Measurements from ENCODE around the gene FSCN2. TPM values are rescaled to one million over a fixed set of nuclear protein-coding genes. Genes with fewer than 3 reads are reported as not detected.

Gene FSCN2
- total RNA-seq, 2 donors from 2014 or later = 0.65 to 0.72 TPM

DNA sequence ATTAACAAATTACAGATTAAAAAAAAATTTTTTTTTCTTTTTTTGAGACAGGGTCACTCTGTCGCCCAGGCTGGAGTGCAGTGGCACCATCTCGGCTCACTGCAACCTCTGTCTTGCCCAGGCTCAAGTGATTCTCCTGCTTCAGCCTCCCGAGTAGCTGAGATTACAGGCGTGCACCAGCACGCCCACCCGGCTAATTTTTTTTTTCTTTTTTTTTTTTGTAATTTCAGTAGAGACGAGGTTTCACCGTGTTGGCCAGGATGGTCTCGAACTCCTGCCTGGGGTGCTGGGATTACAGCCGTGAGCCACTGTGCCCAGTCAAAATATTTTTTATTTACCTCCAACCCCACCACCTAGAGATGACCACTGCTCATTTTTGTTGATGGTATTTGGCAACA is 41.1 kb upstream of the FSCN2 start:
- peak overlapping the region; percentile 75 for H3K4me3 Mint-ChIP-seq
- H3K27me3 Mint-ChIP-seq = peaks cover 9% of the 10 kb centered on the region
- no peak for DNase-seq
- ATAC-seq = no peak
- no peak overlapping the region for H3K27ac Mint-ChIP-seq
- H3K4me1 Mint-ChIP-seq = peaks cover 6% of the 10 kb centered on the region
- H3K36me3 Mint-ChIP-seq (ENCODE audit: low read depth) = no peaks in the 10 kb centered on the region
- no peaks in the 10 kb centered on the region for H3K9me3 ChIP-seq (ENCODE audit: control insufficient read depth, low read length, poor library complexity, severe bottlenecking)

DNA sequence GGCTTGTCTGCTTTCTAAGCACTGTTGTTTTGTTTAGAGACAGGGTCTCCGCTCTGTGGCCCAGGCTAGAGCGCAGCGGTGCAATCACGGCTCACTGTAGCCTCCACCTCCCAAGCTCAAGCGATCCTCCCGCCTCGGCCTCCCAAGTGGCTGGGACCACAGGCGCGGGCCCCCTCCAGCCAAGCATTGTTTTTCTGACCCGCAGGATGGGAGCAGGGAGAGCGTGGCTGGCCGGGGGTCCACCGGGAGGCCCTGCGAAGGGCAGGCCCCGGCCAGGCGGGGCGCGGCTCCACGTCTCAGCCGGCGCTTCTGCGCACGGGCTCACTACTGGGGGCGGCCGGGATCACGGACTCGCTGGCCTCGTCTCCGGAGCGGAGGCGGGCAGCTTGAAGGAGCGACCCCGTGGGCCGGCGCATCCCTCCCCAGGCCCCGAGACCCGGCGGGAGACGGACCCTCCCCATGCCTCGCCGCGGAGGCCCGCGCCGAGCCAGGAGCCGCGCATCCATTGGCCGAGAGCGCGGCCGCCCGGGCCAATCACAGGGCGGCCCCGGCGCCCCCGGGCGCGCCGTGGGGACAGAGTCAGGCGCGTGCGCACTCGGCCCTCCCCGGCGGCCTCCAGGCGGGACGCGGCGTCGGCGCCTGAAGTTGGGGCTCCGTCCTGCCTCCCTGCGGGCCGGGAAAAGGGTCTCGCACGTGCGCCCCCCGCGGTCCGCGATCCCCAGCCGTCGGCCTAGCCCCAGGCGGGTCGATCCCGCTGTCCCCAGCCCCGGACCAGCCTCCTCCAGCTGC is 40.5 kb upstream of the FSCN2 start:
- peaks cover 6% of the 10 kb centered on the region for H3K4me1 Mint-ChIP-seq
- peaks cover 3% of the 10 kb centered on the region for H3K27me3 Mint-ChIP-seq
- DNase-seq (peak; percentile 65 to 72 (median 66)), ATAC-seq (peak; percentile 77)
- no peak overlapping the region for H3K27ac Mint-ChIP-seq
- no peaks in the 10 kb centered on the region for H3K9me3 ChIP-seq (ENCODE audit: control insufficient read depth, low read length, poor library complexity, severe bottlenecking)
- H3K4me3 Mint-ChIP-seq = peak overlapping the region; percentile 75
- no peaks in the 10 kb centered on the region for H3K36me3 Mint-ChIP-seq (ENCODE audit: low read depth)

DNA sequence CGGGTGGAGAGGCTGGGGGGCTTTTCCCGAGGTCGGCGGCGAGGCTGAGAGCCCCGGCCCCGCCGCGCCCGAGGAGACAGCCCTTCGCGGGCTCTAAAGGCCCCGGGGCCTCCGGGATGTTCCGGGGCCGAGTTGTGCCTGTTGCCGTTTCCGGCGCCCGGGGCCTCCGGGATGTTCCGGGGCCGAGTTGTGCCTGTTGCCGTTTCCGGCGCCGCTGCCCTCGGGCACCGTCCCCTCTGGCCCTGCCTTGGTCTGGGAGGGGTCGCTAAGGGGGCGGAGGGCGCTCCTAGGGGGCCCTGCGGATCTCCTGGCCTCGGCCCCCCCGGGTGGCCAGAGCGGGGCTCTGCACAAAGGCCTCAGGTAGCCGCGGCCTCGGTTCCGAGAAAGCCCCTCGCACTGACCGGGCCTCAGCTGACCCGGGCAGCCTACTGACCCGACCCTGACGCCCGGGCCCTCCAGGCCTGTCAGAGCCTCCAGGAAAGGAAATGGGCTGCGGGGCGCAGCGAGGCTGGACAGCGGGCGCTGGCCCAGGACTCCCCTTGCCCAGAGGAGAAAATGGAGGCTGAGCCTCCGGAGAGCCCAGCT is 39.8 kb upstream of the FSCN2 start:
- Mint-ChIP-seq H3K4me3 (peak overlapping the region; percentile 9), H3K27ac (no peak overlapping the region), H3K36me3 (ENCODE audit: low read depth) (no peaks in the 10 kb centered on the region), H3K27me3 (no peaks in the 10 kb centered on the region), H3K4me1 (peaks cover 6% of the 10 kb centered on the region)
- no peak for DNase-seq
- H3K9me3 ChIP-seq (ENCODE audit: control insufficient read depth, low read length, poor library complexity, severe bottlenecking) = no peaks in the 10 kb centered on the region
- ATAC-seq = no peak

DNA sequence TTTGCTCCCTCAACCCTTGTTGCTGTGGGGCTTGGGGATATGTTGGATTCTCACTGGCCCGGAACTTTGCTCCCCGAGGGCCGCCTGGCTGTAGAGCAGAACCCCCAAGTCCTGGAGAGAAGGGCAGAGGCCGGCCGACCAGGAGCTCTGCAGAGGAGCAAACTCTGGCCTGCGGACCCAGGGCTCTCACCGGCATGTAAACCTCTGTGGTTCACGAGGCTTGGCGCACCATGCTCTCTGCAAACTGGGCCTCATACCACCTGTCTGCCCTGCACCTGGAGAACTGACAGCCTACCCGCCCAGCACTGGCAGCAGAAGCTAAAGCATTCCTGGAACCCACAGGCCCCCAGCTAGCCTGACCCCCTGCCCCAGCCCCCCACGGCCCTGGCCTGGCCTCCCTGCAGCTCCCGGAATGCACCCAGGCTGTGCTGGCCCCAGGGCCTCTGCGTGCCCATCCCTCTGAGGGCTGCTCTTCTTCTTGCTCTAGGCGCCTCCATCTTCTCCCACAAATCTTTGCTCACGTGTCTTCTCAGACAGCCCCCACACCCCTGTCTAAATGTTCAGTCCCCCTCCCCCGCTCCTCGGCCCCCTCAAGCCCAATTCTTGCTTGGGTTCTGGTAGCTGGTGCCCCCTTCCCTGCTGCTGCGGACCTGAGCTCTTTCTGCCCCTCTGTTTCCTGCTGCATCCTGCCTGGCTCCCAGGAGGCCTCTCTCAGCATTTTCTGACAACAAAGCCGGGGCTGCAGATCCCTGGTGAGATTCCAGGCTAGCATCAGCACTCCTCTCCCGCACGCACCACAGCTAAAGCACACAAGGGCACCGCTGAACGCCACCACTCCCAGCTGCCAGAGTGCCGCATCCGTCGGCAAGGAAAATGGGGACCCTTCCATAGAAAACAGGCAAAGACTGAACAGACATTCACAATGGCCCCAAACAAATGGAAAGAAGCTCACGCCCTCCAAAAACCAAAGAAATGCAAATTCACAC is 38.9 kb upstream of the FSCN2 start:
- Mint-ChIP-seq H3K4me1 (peaks cover 6% of the 10 kb centered on the region), H3K4me3 (peak overlapping the region; percentile 67), H3K36me3 (ENCODE audit: low read depth) (no peaks in the 10 kb centered on the region), H3K27ac (no peak overlapping the region), H3K27me3 (no peaks in the 10 kb centered on the region)
- DNase-seq (no peak), ATAC-seq (no peak)
- H3K9me3 ChIP-seq (ENCODE audit: control insufficient read depth, low read length, poor library complexity, severe bottlenecking) = no peaks in the 10 kb centered on the region

DNA sequence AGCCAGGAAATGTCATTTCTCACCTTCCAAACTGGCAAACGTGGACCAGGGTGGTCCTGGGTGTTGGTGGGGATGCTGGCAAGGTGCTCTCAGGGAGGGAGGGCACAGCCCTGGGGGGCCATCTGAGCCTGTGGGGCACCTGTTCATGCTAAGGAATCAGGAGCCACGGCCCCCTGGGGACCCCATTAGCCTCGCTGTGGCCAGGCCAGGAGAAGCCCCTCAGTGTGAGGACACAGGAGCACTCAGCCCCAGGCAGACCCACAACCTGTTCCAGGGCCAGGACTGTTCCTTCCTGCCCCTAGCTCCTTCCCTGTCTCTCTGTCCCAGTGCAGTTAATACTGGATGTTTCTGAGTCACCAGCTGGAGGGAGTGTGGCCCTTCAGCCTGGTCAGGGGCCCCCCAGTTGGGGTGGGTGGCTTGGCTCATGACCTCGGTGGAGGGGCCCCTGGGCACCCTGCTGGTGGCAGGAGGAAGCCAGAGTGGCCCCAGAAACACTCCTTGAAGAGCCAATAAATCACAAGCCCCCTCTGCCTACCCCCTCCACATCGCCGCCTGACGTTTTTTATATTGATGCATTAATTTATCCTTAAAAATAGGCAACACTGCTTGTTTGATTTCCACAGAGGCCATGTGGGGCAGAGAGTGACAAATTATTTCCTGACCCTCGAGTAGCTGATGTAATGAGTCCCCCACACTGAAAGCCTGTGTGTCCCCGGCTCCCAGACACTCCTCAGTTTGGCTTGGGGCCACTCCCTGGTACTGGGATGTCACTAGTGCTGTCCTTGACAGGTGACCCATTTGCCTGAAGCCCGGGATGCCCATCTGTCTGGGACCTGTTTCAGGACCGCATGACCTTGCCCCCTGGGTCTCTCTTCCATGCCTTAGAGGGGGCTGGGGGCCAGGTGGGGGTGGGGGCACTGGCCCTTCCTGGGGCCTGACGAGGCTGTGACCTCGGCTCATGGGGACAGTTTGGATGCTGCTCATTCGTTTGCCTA is 37.9 kb upstream of the FSCN2 start:
- no peak for ATAC-seq
- Mint-ChIP-seq H3K27me3 (no peaks in the 10 kb centered on the region), H3K4me1 (peaks cover 8% of the 10 kb centered on the region), H3K27ac (no peak overlapping the region), H3K4me3 (peak overlapping the region; percentile 67), H3K36me3 (ENCODE audit: low read depth) (no peaks in the 10 kb centered on the region)
- no peaks in the 10 kb centered on the region for H3K9me3 ChIP-seq (ENCODE audit: control insufficient read depth, low read length, poor library complexity, severe bottlenecking)
- no peak for DNase-seq

DNA sequence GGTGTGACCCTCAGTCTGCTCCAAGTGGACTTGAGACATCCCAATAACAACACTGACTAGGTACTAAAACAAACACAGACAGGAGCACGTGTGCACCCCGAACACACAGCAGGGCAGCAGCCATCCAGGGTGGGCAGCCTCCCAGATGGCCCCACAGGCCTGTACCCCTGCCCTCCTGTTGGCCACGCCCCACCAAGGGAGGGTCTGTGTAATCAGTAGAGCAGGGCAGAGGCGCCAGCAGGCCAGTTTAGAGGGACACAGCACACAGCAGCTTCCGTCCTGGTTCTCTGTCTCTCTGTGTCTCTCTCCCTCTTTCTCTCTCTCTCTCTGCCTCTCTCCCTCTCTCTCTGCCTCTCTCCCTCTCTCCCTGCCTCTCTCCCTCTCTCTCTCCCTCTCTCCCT is 37.0 kb upstream of the FSCN2 start:
- peaks cover 5% of the 10 kb centered on the region for H3K4me1 Mint-ChIP-seq
- ATAC-seq (no peak), DNase-seq (no peak)
- no peaks in the 10 kb centered on the region for H3K27me3 Mint-ChIP-seq
- no peak overlapping the region for H3K27ac Mint-ChIP-seq
- H3K9me3 ChIP-seq (ENCODE audit: control insufficient read depth, low read length, poor library complexity, severe bottlenecking) = no peaks in the 10 kb centered on the region
- H3K36me3 Mint-ChIP-seq (ENCODE audit: low read depth) = no peaks in the 10 kb centered on the region
- no peak overlapping the region for H3K4me3 Mint-ChIP-seq

DNA sequence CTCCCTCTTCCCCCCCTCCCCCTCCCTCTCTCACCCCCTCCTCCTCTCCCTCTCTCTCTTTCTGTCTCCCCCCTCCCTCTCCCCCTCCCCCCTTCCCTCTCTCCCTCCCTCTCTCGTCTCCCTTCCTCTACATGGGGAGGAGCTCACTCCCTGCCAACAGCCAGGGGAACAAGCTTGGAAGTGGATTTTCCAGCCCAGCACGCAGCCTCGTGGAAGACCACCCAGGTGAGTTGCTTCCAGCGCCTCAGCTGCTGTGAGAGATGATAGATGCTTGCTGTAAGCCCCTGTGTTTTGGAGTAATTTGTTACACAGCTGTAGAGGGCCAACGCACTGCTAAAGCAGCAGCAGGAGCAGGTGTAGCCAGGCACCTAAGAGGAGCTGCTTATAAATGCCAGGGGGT is 36.4 kb upstream of the FSCN2 start:
- Mint-ChIP-seq H3K27me3 (no peaks in the 10 kb centered on the region), H3K36me3 (ENCODE audit: low read depth) (no peaks in the 10 kb centered on the region), H3K27ac (no peak overlapping the region), H3K4me1 (peaks cover 4% of the 10 kb centered on the region), H3K4me3 (no peak overlapping the region)
- no peaks in the 10 kb centered on the region for H3K9me3 ChIP-seq (ENCODE audit: control insufficient read depth, low read length, poor library complexity, severe bottlenecking)
- no peak for ATAC-seq
- no peak for DNase-seq

DNA sequence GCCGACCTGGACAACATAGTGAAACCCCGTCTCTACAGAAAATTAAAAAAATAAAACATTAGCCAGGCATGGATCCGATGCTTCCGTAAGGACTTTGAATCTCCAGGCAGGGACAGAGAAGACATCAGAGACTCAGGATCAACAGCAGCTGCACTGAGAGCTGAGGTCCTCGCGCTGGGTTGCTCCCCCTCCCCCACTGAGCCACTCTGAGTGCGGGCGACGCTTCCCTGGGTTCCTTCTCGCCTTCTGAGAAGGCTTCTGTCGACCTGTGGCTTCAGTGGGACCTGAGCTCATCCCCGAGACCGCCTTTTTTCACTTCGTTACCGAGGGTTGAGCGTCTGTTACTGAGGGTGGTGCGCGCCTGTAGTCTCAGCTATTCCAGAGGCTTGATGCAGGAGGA is 36.0 kb upstream of the FSCN2 start:
- DNase-seq = no peak
- H3K9me3 ChIP-seq (ENCODE audit: control insufficient read depth, low read length, poor library complexity, severe bottlenecking) = no peaks in the 10 kb centered on the region
- Mint-ChIP-seq H3K27me3 (no peaks in the 10 kb centered on the region), H3K27ac (no peak overlapping the region), H3K4me3 (no peak overlapping the region), H3K4me1 (peaks cover 4% of the 10 kb centered on the region), H3K36me3 (ENCODE audit: low read depth) (no peaks in the 10 kb centered on the region)
- ATAC-seq = no peak

DNA sequence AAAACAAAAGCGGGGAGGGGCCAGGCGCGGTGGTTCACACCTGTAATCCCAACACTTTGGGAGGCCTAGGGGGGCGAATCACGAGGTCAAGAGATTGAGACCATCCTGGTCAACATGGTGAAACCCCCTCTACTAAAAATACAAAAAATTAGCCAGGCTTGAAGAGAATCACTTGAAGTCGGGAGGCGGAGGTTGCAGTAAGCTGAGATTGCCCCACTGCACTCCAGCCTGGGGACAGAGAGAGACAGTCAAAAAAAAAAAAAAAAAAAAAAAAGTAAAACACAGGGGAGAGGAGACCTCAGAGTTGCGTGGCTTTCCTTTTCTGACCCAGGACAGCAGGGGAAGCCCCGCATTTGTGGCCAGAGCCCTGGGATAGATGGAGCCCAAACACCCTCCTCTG is 35.5 kb upstream of the FSCN2 start:
- H3K4me3 Mint-ChIP-seq = no peak overlapping the region
- no peaks in the 10 kb centered on the region for H3K9me3 ChIP-seq (ENCODE audit: control insufficient read depth, low read length, poor library complexity, severe bottlenecking)
- DNase-seq = no peak
- no peaks in the 10 kb centered on the region for H3K27me3 Mint-ChIP-seq
- peaks cover 4% of the 10 kb centered on the region for H3K4me1 Mint-ChIP-seq
- H3K27ac Mint-ChIP-seq = no peak overlapping the region
- no peaks in the 10 kb centered on the region for H3K36me3 Mint-ChIP-seq (ENCODE audit: low read depth)
- ATAC-seq = no peak

DNA sequence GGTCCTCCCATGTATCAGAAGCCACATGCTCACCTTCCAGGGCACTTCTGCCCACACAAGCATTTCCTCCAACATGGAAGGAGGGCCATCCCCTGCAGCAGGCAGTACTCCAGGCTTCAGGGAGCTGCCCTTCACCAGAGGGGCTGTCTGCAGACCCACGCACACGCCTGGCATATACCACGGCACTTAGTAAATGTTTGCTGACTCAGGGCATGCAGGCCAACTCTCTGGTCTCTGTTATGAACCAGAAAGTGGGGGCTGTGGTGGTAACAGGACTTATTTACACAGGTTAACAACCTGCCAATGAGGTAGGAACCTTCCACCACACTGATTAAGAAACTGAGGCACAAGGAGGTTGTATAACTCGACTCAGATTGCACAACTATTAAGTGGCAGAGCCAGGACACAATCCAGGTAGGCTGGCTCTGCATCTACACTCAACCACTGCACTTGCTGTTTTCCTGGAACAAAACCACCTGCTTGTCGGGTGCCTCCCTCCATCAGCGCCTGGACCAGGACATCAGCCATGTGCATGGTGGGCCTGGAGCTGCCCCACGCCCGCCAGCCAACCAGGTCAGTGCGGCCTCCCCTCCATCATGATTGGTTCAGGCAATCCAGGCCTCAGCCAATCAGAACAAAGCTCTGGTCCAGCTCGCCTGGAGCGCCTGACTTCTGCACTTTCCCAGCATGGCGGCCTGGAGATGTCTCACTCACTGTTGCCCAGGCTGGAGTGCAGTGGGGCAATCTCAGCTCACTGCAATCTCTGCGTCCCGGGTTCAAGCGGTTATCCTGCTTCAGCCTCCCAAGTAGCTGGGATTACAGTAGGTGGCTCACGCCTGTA is 34.8 kb upstream of the FSCN2 start:
- H3K9me3 ChIP-seq (ENCODE audit: control insufficient read depth, low read length, poor library complexity, severe bottlenecking) = no peaks in the 10 kb centered on the region
- DNase-seq (no peak), ATAC-seq (no peak)
- H3K4me3 Mint-ChIP-seq = no peak overlapping the region
- H3K27ac Mint-ChIP-seq = no peak overlapping the region
- no peaks in the 10 kb centered on the region for H3K27me3 Mint-ChIP-seq
- H3K36me3 Mint-ChIP-seq (ENCODE audit: low read depth) = no peaks in the 10 kb centered on the region
- H3K4me1 Mint-ChIP-seq = peaks cover 4% of the 10 kb centered on the region

DNA sequence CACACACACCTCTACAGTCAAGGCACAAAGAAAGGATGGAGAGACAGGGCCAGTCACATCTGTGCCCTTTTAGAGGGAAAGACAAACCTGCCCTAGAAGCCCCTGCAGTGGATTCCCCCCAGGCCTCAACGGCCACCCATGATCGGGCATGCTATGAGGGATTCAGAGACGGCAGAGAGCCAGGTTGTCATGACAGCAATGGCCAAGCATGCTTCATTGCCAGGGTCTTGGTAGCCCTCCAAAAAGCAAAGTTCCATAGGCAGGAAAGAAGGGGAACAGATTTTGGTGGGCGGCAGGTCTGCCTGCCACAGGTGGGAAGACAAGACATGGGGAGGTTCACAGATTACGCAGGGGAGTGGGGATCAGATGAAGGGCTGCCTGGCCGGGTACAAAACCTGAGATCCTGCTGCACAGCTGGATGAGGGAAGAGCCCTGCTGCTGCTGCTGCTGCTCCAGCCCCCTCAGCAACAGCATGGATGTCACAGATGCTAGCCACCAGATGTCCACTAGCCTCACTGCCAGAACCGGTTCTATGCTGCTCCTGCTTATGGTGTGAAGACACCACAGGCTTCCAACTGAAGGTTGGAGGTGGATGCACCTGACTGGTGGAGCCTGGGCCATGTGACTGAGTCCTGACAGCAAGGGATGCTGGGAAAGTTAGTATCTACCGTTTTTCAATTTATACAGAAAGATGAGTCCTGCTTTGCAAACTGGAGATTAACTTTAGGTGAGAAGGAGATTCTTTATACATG is 33.4 kb upstream of the FSCN2 start:
- DNase-seq = no peak

More for the DNA sequence above, 33.4 kb upstream of the FSCN2 start:
- Mint-ChIP-seq H3K4me3 (no peak overlapping the region), H3K4me1 (peaks cover 2% of the 10 kb centered on the region), H3K27me3 (no peaks in the 10 kb centered on the region), H3K27ac (no peak overlapping the region), H3K36me3 (ENCODE audit: low read depth) (no peaks in the 10 kb centered on the region)
- ATAC-seq = peak; percentile 47
- H3K9me3 ChIP-seq (ENCODE audit: control insufficient read depth, low read length, poor library complexity, severe bottlenecking) = no peaks in the 10 kb centered on the region

All from T-helper 17 cell (primary cell).